Panc1 (cell line): ENCODE results near the gene C4orf17. TPM values are rescaled to one million over a fixed set of nuclear protein-coding genes. Genes with fewer than 3 reads are reported as not detected.

Source experiments
- ATAC-seq: fragments of 200-7000 bp; cut with Tn5 transposase; 2 replicates; pipeline ENCODE4 v1.9.1; 2020; ENCODE audit warnings: mild to moderate bottlenecking, moderate library complexity
- BruUV-seq: library from RNA; stranded (reverse); fragments of 400-500 nt; replicated peaks from 2 replicates; lab custom pipeline; 2021; lab: Mats Ljungman, UMichigan
- CTCF ChIA-PET: fragments of 300-600 bp; sonication (Branson Sonifier 250); formaldehyde crosslinking; loops from one replicate; lab custom pipeline; 2022; ENCODE audit warnings: antibody characterized with exemption; lab: Charles Lee
- POLR2A ChIA-PET: fragments of 300-600 bp; sonication (Branson Sonifier 250); formaldehyde crosslinking; loops from one replicate; lab custom pipeline; 2022; ENCODE audit warnings: antibody characterized with exemption; lab: Charles Lee
- DNase-seq: peaks from one replicate; pipeline ENCODE4 v3.0.0-alpha.2; 2010; ENCODE audit warnings: low read depth, low spot score
- H3K27ac ChIP-seq: 2 replicates; pipeline ENCODE4 v1.5.1; 2011; ENCODE audit warnings: mild to moderate bottlenecking, low read length, inconsistent platforms
- H3K27me3 ChIP-seq: fragments of 200-500 bp; sonication (Bioruptor generic); 2 replicates; pipeline ENCODE4 v1.6.0; 2014; ENCODE audit warnings: low read length, inconsistent platforms; ENCODE audit not compliant: control insufficient read depth, insufficient read depth
- H3K36me3 ChIP-seq: fragments of 200-500 bp; sonication (Bioruptor generic); 2 replicates; pipeline ENCODE4 v1.5.1; 2014; ENCODE audit warnings: inconsistent platforms, mild to moderate bottlenecking, low read length, moderate library complexity; ENCODE audit not compliant: control insufficient read depth, insufficient read depth
- H3K4me1 ChIP-seq: 2 replicates; pipeline ENCODE4 v1.5.1; 2011; ENCODE audit warnings: inconsistent platforms, mild to moderate bottlenecking, low read length, moderate library complexity; ENCODE audit not compliant: control insufficient read depth, insufficient read depth
- H3K4me3 ChIP-seq, 2 experiments: 2 replicates each; pipeline ENCODE4 v1.5.1; 2011 to 2012; ENCODE audit warnings: low read depth in 2 of 2, low read length in 2 of 2, mild to moderate bottlenecking in 2 of 2, inconsistent platforms in 1 of 2, moderate library complexity in 1 of 2
- H3K9me3 ChIP-seq: fragments of 200-500 bp; sonication (Bioruptor generic); 2 replicates; pipeline ENCODE4 v1.5.1; 2014; ENCODE audit warnings: low read depth, mild to moderate bottlenecking, inconsistent platforms, low read length, moderate library complexity; ENCODE audit not compliant: control insufficient read depth, insufficient read depth
- CTCF ChIP-seq: fragments of 450-650 bp; IDR thresholded peaks from 2 replicates; pipeline ENCODE4 v1.5.1; 2017; ENCODE audit warnings: mild to moderate bottlenecking
- POLR2AphosphoS5 ChIP-seq: IDR thresholded peaks from 2 replicates; pipeline ENCODE4 v1.6.1; 2012; ENCODE audit warnings: mild to moderate bottlenecking, low read depth, low read length, moderate library complexity
- REST ChIP-seq, 2 experiments: IDR thresholded peaks; 2 replicates each; pipeline ENCODE4 v1.6.1; 2011 to 2012; ENCODE audit warnings: low read depth in 2 of 2, control low read depth in 1 of 2, low read length in 1 of 2, mild to moderate bottlenecking in 1 of 2, moderate library complexity in 1 of 2; ENCODE audit not compliant: insufficient read depth in 1 of 2
- SIN3A ChIP-seq: IDR thresholded peaks from 2 replicates; pipeline ENCODE4 v1.6.1; 2012; ENCODE audit warnings: low read depth, mild to moderate bottlenecking, low read length, moderate library complexity, borderline replicate concordance; ENCODE audit not compliant: insufficient read depth
- TCF7L2 ChIP-seq: IDR thresholded peaks from 2 replicates; pipeline ENCODE4 v1.6.1; 2011; ENCODE audit warnings: mild to moderate bottlenecking, low read depth, low read length, inconsistent platforms
- in situ Hi-C: cut with HindIII; loops from 2 replicates; pipeline ENCODE4 v1.10.0; 2016; ENCODE audit warnings: low sequenced_read_pairs, low pct_unique_long_range_greater_than_20kb
- intact Hi-C: fragments of 100-400 bp; cut with micrococcal nuclease; formaldehyde crosslinking; loops from one replicate; pipeline ENCODE4 v1.10.0; 2022; ENCODE audit not compliant: unreplicated experiment
- total RNA-seq: library from RNA; stranded (reverse); gene quantifications from one replicate; pipeline ENCODE4 v1.2.1, GENCODE V29; 2021; ENCODE audit not compliant: unreplicated experiment

C4orf17 gene
- total RNA-seq, 1 experiment from 2014 or later = not detected

DNA sequence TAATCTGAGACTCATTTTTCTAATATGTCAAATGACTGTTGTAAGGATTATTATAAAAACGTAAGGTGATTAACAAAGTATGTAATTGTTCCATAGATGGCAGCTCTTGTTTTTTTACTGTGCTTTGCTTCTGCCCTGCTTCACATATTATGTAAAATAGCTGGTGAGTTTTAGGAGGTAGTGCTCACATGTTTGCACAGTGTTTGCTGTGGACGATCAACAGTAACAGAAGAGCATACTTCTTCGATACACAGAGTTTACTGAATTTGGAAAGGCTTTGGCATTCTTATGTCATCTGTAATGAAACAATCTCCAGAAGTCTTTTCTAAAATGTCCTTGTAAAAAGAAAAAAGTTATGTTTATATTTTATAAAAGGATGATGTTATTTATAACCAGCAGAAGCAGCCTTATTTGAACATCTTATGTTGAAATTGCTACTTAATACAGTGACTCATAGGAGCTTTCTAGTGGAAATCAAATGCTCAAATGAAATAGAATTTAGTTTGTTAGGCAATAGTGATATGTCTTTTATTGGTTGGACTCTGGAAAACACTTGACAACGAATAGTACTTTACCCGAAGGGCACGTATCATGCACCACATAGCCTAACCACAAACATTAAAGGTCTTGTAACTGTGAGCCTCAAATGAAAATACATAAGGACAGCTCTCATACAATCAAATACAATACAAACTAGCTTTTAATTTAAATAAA, 61.9 kb downstream of the C4orf17 start:
- in situ Hi-C loops = no loop called here
- TF ChIP-seq POLR2AphosphoS5 (no peak), REST (IDR thresholded peaks at IDR 0.05; ENCODE audit: insufficient read depth in 1 of 2, low read depth in 2 of 2, low read length in 1 of 2) (no peak), CTCF (no peak), SIN3A (no peak), TCF7L2 (no peak)
- CTCF ChIA-PET = no interaction called here
- no peak overlapping the region for H3K27ac ChIP-seq
- no peak for DNase-seq
- no peaks in the 10 kb centered on the region for H3K4me1 ChIP-seq
- no TSS peak for BruUV-seq
- H3K4me3 ChIP-seq = no peak overlapping the region
- H3K9me3 ChIP-seq = no peaks in the 10 kb centered on the region
- intact Hi-C loops = no loop called here
- H3K36me3 ChIP-seq = no peaks in the 10 kb centered on the region
- no peak for ATAC-seq
- H3K27me3 ChIP-seq = no peaks in the 10 kb centered on the region
- POLR2A ChIA-PET = no interaction called here

- H3K9me3 ChIP-seq = no peaks in the 10 kb centered on the region
- ATAC-seq (no peak), DNase-seq (no peak)
- H3K27ac ChIP-seq = no peak overlapping the region
- H3K4me1 ChIP-seq = no peaks in the 10 kb centered on the region
- ChIA-PET CTCF (no interaction called here), POLR2A (no interaction called here)
- no peak overlapping the region for H3K4me3 ChIP-seq
- TF ChIP-seq POLR2AphosphoS5 (no peak), CTCF (no peak), REST (IDR thresholded peaks at IDR 0.05; ENCODE audit: insufficient read depth in 1 of 2, low read depth in 2 of 2, low read length in 1 of 2) (no peak), TCF7L2 (no peak), SIN3A (no peak)
- in situ Hi-C loops (no loop called here), intact Hi-C loops (no loop called here)
- no peaks in the 10 kb centered on the region for H3K27me3 ChIP-seq
- BruUV-seq = no TSS peak
- no peaks in the 10 kb centered on the region for H3K36me3 ChIP-seq
Measured at GRCh38 chr4:99573735-99574368, 63.0 kb downstream of the C4orf17 start.
